8988T (cell line): Measurements from ENCODE around the gene DNAI1.
"Not testable (repeated sequence)": the region's sequence is repeated elsewhere in the genome, so short reads cannot be mapped to it uniquely, and the experiment has no call there.

Source experiments
- DNase-seq: peaks from one replicate; pipeline ENCODE4 v3.0.0; 2011

Gene DNAI1

DNA sequence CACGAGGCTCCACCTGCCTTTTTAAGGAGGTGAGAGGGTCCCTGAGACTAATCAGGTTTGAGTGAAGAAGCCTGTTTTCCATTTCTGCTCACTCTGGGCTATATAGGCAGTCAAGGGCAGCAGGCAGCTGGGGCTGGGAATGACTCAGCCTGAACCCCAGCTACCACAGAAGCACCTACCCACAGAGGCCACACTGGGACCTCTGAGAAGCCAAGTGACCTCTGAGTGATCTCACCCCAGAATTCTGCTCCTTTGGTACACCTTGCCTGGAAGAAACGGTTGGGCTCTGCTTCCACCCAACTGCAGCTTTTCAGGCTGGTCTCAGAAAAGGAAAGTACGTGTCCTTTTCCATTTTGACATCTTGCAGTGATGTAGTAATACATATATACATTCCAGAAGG lies 7.1 kb upstream of the DNAI1 start:
- DNase-seq = no peak

GRCh38 chr9:34452568-34452967 lies 6.0 kb upstream of the DNAI1 start:
- no peak for DNase-seq

DNA sequence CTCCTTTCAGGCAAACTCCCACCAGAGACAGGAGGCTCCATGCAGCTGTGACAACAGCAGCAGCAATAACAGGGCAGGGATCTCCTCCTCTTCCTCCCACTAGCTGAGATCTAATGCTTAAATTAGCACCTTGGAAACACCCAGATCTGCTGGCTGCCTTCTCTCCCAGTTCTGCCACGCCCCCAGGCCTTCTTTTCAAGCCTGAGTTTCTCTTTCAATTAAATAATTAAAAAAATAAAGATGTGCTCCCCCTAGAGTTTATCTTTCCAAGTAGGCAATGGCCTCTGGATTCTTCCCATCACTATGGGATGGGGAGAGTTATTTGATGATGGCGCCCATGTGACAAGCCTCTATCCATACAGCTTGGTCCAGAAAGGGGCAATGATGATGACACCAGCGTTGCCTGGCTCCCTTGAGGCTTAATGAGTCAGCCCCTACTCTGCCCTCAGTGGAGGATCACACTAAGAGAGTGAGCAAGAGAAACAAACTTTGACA lies 4.0 kb upstream of the DNAI1 start:
- DNase-seq = peak; percentile 28

DNA sequence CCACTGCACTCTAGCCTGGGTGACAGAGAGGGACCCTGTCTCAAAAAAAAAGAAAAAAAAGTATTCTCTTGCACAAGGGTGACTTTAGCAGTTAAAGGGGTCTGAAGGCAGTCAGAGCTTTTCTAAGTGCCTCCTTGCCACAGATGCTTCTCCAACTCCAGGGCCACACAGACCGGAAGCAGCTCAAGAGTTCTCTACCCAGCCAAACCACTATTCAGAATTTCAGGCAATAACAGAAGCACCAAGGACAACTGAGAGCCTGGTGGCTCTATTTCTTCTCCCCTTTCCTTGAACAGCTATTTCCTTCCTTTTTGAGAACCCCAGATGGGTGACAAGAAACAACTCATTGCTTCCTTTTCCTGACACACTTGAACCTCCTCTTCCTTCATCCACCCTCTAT lies 2.5 kb upstream of the DNAI1 start:
- no peak for DNase-seq

DNA sequence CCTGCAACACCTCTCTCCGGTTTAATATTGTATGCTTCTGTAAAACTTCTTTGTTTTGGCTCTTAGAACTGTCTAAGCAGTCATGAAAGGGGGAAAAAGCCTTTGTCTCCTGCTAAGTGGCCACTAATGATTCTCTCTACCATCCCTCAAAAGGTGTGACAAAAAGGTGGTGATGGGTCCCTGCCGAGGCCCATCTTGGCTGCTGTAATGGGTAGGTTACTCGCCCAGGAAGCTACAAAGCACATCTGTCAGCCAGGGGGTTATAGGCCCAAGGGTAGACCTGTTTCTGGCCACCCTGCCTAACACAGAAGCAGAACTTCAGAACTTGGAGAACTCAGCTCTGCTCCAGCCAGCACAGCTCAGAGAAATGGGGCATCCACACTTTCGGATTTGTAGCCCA lies 1.9 kb upstream of the DNAI1 start:
- no peak for DNase-seq

GRCh38 chr9:34457266-34458012 lies 1.2 kb upstream of the DNAI1 start:
- DNase-seq = peak; percentile 73

- DNase-seq = no peak
Measured at GRCh38 chr9:34458959-34459340, 345 bp downstream of the DNAI1 start.

DNA sequence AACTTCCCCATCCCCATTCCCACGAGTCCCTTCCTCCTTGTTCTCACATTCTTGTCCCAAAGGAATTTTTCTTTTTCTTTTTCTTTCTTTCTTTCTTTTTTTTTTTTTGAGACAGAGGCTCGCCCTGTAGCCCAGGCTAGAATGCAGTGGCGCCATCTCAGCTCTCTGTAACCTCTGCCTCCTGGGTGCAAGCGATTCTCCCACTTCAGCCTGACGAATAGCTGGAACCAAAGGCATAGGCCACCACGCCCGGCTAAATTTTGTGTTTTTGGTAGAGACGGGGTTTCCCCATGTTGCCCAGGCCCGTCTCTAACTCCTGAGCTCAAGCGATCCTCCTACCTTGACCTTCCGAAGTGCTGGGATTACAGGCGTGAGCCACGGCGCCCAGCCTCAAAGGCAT lies 751 bp downstream of the DNAI1 start:
- no peak for DNase-seq

- no peak for DNase-seq
Measured at GRCh38 chr9:34459941-34460340, 1.3 kb downstream of the DNAI1 start.

DNA sequence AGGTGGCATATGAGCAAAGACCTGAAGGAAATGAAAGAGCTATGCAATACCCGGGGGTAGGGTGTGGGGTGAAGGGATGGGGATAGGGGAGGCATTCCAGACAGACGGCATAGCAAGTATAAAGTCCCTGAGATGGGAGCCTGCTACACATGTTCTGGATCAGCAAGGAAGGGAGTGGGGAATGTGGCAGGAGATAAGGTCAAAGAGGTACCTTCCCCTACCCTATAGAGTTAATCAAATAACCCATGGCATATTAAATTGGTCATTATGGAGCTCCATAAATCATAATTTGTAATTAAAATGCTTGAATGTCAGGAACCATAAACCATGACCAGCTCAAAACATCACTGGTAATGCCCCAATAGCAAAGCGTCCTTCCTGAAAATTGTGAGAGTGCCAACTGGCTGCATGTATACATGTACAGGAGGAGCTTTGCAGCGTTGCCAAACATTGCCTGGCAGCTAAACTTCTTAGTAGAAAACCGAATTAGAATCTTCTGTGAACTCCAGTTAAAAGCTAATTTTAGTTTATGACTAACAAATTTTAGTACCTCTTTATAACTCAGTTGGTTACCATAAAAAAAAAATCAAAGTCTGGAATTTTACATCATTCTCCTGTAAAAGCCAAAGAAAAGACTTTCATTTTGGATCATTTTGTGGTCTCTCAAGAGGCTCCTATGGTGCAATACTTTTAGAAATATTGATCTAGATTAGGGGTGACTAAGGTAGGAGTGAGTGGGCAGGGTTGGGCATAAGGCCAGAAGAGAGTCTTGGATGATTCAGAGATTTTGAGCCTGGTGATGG lies 4.7 kb downstream of the DNAI1 start:
- no peak for DNase-seq

GRCh38 chr9:34463901-34464232 lies 5.3 kb downstream of the DNAI1 start:
- DNase-seq = no peak

DNA sequence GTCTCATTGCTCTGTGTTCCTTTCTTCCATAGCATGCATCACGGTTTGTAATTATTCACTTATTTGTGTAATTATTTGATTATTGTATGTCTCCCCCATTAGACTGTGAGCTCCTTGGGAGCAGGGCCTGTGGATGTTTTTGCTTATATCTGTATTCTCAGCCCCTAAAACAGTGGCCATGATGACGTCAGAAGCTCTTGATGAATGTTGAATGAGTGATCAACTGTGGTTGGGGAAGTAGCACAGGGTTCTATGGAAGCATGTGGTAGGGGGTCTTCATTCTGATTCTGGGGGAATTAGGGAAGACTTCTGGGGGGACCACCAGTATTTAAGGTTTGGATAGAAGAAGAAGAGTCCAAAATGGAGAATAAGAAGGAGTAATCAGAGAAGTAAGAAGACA lies 6.0 kb downstream of the DNAI1 start:
- DNase-seq = no peak

GRCh38 chr9:34465468-34465867 lies 6.9 kb downstream of the DNAI1 start:
- no peak for DNase-seq

DNA sequence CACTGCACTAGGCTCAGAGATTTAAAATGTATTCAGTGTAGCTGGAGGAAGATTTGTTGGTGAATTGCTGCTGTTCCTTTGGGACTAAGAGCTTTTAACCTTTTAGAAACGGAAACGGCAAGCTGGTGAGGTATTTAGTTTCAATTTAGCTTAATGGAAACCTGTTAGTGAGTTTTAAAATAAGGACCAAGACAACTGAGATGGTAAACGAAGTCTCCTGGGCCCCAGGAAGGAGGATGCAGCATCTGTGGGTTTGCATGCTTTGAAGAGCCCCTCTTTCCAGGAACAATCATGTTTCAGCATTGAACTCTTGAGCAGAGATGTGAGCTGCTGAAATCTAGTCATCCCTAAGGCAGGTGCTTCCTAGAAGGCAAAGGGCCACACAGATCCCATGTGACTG lies 16.5 kb downstream of the DNAI1 start:
- no peak for DNase-seq

GRCh38 chr9:34477541-34477940 lies 18.9 kb downstream of the DNAI1 start:
- no peak for DNase-seq

- DNase-seq = no peak
Measured at GRCh38 chr9:34479431-34479866, 20.8 kb downstream of the DNAI1 start.

- not testable (repeated sequence) for DNase-seq
Measured at GRCh38 chr9:34481620-34482019, 23.0 kb downstream of the DNAI1 start.

DNA sequence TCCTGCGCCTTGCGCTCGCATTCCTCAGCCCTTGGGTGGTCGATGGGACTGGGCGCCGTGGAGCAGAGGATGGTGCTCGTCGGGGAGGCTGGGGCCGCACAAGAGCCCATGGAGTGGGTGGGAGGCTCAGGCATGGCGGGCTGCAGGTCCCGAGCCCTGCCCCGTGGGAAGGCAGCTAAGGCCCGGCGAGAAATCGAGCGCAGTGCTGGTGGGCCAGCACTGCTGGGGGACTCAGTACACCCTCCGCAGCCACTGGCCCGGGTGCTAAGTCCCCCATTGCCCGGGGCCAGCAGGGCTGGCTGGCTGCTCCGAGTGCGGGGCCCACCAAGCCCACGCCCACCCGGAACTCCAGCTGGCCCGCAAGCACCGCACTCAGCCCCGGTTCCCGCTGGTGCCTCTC lies 24.1 kb downstream of the DNAI1 start:
- not testable (repeated sequence) for DNase-seq

DNA sequence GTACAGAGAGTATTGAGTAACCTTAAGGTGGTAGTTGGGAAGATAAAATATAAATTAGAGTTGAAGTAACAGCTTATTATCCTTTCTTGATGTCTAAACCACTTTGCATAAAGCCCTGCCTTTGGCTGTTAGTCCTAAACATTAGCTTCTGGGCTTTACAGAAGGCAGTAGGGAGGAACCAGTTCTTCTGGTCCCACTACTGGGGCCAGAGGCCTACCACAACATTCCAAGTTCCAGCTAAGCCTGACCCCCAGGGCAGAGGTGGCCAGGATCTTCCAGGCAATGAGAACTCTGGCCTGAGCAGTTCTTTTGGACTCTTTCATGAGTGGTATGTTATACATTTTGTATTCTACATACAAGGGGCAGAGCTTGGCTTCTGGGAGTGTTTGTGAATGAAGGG lies 26.1 kb downstream of the DNAI1 start:
- no peak for DNase-seq

- no peak for DNase-seq
Measured at GRCh38 chr9:34485822-34486221, 27.2 kb downstream of the DNAI1 start.

GRCh38 chr9:34486572-34486971 lies 28.0 kb downstream of the DNAI1 start:
- DNase-seq = no peak

- no peak for DNase-seq
Measured at GRCh38 chr9:34490360-34490759, 31.8 kb downstream of the DNAI1 start.

DNA sequence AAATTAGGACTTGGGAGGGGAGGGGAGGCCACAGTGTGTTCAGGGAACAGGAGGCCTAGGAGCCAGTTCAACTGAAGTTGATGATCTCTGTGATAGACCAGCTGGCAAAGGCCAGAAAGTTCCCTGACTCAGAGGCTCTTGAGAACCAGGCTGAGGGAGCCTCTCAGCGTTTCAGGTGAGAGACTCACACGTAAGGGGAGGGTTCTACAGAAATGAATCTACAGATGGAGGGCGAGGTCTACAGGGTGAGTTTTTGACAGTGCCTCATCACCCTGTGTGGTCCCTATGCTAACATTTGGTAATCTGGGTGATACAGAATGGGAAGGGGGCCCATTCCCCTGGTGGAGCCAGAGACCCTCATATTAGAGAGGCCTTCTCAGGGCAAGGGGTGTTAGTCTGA lies 32.2 kb downstream of the DNAI1 start:
- no peak for DNase-seq

DNA sequence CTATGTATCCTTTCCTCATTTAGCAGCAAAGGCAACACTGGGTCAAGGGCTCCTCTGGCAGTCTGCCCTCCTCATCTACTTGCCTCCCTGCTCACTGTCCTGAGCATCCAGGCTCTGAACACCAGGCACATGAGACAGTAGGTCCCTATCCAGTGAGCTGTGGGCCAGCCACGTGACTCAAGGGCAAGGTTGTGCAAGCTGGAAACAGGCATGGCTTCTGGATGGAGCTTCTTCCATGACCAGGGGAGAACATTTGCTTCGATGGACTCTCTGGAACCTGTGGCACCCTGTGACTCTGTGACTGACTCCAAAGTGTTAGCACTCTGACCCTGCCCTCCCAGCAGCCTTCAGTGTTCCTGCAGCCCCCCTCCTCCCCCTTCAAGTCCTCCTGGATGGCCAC lies 33.0 kb downstream of the DNAI1 start:
- no peak for DNase-seq

GRCh38 chr9:34492051-34492450 lies 33.4 kb downstream of the DNAI1 start:
- DNase-seq = no peak
